Measurements from ENCODE around the gene LIMA1.

DNA sequence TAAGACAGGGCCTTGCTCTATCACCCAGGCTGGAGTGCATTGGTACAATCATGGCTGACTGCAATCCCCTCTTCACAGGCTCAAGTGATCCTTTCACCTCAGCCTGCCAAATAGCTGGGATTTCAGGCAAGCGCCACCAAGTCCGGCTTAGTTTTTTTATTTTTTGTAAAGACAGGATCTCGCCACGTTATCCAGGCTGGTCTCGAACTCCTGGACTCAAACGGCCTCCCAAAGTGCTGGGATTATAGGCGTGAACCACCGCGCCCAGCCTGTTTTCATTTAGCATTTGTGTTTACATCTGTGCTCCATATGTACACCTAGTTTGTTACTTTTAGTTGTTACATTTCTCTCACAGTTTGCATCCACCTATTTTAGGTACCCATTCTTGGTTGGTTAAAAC is 32.5 kb upstream of the LIMA1 start:
- TF ChIP-seq SP1 (IDR thresholded peaks at IDR 0.05): no peak
- no peak for TF ChIP-seq HDGF (IDR thresholded peaks at IDR 0.05; ENCODE audit: borderline replicate concordance)
- no peak for TF ChIP-seq FOXK2 (IDR thresholded peaks at IDR 0.05)
- TF ChIP-seq CTBP1 (IDR thresholded peaks at IDR 0.05; ENCODE audit: borderline replicate concordance): no peak
- TF ChIP-seq, protein P1, sequence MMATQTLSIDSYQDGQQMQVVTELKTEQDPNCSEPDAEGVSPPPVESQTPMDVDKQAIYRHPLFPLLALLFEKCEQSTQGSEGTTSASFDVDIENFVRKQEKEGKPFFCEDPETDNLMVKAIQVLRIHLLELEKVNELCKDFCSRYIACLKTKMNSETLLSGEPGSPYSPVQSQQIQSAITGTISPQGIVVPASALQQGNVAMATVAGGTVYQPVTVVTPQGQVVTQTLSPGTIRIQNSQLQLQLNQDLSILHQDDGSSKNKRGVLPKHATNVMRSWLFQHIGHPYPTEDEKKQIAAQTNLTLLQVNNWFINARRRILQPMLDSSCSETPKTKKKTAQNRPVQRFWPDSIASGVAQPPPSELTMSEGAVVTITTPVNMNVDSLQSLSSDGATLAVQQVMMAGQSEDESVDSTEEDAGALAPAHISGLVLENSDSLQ (IDR thresholded peaks at IDR 0.05): no peak
- no peak for TF ChIP-seq SUZ12 (IDR thresholded peaks at IDR 0.05)
- no peak for TF ChIP-seq ARNT (IDR thresholded peaks at IDR 0.05)
- no peak for TF ChIP-seq NFRKB (IDR thresholded peaks at IDR 0.05)

All from HEK293T (cell line).